GM12874 (cell line): ENCODE results near the gene ZNF653.

Experiments used
- TF ChIP-seq, protein P1 (sequence below): IDR thresholded peaks from 2 replicates; pipeline ENCODE4 v1.5.1; 2011; ENCODE audit warnings: low read depth, mild to moderate bottlenecking, control low read depth, low read length, moderate library complexity; ENCODE audit not compliant: insufficient read depth

The ZNF653 gene

DNA sequence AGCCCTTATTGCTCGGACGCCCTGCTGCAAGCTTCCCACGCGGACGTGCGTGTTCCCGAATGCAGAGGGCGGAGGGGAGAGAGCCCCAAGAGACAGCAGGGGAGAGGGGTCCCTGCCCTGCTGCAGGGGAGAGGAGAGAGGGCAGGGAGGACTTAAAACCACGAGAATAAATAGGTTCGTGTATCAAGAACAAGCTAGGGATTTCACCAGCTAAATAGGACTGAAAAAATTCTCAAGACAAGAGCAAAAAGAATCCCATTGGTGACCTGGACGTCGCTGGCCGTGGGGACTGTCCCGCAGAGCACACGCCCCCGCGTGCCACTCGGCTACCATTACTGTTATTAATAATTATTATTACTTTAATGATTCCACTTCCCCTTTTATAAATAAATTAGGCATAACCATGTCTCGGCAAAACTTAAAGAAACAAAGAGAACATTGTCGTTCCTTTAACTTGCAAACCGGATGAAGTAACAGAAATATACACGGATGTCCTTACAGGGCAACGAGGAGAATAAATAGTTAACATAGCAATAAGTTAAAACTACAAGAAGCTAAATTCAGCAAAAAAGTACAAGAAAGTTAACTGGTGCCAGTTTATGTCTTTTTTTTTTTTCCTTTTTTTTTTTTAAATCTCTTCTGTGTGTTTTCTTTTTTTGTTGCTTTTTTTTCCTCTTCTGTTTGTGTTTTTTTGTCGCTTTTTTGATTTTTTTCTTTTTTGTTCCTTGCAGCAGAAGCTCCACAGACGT, 53.6 kb downstream of the ZNF653 start:
- TF ChIP-seq, protein P1, sequence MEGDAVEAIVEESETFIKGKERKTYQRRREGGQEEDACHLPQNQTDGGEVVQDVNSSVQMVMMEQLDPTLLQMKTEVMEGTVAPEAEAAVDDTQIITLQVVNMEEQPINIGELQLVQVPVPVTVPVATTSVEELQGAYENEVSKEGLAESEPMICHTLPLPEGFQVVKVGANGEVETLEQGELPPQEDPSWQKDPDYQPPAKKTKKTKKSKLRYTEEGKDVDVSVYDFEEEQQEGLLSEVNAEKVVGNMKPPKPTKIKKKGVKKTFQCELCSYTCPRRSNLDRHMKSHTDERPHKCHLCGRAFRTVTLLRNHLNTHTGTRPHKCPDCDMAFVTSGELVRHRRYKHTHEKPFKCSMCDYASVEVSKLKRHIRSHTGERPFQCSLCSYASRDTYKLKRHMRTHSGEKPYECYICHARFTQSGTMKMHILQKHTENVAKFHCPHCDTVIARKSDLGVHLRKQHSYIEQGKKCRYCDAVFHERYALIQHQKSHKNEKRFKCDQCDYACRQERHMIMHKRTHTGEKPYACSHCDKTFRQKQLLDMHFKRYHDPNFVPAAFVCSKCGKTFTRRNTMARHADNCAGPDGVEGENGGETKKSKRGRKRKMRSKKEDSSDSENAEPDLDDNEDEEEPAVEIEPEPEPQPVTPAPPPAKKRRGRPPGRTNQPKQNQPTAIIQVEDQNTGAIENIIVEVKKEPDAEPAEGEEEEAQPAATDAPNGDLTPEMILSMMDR = no peak

DNA sequence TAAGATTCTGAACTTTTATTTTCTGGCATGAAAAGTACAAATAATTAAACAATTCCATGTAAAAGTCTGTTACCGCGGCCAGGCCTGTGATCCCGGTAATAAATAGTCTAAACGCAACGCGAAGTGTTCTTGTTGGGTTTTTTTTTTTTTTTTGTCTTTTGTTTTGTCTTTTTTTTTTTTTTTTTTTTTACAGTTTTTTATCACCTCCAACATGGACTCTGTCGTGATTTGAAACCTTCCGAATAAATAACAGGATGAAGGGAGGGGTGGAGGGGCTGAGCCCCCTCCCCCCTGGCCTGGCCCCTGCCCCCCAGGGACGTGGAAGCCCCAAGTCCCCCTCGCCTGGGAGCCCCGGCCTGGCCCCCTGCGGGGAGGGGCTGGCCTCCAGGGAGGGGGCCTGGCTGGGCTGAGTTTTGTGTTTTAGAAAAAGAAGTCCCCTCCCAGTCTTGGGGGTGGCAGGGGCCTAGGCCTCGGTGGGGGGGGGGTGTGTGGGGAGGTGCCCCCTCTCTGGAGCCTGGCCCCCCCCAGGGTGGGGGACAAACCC, 54.2 kb downstream of the ZNF653 start:
- TF ChIP-seq, protein P1 = no peak

DNA sequence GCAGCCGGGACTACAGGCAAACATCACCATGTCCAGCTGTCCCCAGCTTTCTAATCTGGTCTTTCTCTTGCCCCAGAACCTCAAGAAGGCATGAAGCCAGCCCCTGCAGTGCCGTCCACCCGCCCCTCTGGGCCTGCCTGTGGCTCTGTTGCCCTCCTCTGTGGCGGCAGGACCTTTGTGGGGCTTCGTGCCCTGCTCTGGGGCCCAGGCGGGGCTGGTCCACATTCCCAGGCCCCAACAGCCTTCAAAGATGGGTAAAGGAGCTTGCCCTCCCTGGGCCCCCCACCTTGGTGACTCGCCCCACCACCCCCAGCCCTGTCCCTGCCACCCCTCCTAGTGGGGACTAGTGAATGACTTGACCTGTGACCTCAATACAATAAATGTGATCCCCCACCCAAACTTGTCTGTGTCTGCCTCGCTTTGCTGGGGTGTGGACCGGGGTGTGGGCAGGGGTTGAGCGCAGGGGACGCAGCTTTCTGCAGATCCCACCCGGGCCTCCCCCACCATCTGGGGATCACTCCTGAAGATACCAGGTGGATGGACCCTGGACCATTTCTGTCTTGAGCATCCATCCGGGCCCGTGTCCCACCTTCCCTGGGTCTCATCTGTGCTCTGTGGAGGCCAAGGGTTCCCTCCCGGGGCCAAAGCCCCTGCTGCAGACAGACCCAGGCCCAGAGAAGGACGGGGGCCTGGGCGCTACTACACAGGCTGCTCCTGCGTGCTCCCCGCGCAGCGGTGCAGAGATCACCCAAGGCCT, 54.9 kb downstream of the ZNF653 start:
- TF ChIP-seq, protein P1 = no peak

DNA sequence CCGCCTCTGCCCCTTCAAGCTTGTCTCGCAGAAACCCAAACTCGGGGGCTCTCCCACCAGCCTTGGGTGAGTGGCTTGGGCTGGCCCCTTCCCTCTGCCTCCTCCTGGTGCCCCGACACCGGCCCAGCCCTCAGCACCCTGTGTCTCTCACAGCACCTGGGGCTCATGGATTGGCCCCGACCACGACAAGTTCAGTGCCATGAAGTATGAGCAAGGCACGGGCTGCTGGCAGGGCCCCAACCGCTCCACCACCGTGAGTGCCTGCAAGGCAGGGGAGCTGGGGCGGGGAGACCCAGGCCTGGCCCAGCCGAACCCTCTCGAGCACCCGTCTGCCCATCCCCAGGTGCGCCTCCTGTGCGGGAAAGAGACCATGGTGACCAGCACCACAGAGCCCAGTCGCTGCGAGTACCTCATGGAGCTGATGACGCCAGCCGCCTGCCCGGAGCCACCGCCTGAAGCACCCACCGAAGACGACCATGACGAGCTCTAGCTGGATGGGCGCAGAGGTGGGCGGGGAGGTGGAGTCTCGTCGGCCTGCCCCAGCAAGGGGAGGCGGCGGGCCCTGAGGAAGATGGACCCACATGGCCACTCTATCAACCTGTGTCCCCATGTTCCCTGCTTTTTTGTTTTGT, 56.6 kb downstream of the ZNF653 start:
- TF ChIP-seq, protein P1 = no peak

DNA sequence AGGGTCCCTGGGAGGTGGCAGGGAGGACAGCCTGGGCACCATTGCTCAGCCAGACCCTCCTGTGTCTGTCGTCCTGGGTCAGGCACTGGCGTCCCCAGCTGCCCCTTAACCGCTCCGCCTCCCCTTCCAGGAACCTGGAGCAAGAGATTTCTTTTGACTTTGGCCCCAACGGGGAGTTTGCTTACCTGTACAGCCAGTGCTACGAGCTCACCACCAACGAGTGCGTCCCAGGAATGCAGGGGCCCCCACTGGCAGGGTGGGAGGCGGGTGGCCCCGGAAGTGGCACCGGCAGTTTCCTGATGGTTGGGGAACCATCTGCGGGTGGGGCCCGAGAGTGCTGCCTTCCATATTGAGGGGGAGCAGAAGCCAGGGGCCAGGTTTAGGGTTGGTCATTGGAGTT, 57.2 kb downstream of the ZNF653 start:
- TF ChIP-seq, protein P1 = no peak

DNA sequence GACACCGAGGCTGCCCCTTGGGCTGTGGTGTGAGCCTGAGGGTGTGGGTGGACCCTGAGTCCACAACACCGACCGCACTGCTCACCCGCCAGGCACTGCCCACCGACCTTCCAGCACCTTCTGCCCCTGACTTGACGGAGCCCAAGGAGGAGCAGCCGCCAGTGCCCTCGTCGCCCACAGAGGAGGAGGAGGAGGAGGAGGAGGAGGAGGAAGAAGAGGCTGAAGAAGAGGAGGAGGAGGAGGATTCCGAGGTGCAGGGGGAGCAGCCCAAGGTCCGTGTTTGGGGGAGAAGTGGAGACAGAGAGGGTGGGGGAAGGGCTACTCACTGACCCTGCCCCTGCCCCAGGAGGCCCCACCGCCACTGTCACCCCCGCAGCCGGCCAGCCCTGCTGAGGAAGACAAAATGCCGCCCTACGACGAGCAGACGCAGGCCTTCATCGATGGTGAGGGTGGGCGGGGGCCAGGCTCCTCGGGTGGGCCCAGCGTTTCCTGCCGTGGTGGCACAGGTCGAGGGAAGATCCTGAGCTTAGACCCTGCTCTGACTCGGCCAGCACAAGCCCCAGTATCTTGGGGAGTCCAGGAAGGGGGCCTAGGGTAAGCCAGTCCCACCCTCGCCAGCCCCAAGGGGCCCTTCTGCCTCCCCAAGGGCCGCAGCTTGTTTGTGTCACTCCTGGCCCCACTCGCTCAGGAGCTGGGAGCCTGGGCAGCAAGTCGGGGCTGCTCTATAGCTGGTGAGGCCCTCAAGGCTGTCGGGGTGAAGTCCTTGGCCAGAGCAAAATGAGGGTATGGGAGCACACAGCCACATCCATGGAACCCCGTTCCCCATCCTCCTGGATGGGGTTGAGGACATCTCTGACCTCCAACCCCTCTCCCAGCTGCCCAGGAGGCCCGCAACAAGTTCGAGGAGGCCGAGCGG, 58.0 kb downstream of the ZNF653 start:
- TF ChIP-seq, protein P1 = no peak
